ENCODE results near the gene MEGF6.

MEGF6 gene

DNA sequence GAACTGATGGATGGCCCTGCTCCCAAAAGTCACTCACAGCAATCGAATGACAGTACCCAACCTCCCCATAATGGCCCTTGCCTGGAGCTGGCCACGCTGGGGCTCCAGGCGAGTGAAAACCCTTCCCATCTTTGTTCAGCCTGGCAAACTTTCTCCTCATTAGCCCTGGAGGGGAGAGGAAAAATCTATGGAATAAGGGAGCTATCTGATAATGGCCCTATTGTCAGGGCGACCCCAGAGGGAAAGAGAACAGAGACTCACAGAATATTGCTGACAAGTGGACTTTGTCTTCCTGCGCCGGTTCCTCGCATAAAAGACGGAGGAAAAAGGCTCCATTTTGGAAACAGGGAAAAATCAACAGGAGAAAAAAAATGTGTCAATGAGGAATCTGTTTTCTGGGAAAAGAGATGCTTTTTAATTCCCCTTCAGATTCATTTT lies 169.9 kb downstream of the MEGF6 start:
- no peak for TF ChIP-seq CTCF (conservative IDR thresholded peaks at IDR 0.05; ENCODE audit: low read depth, low read length)
- no peak for DNase-seq (ENCODE audit: low read depth)
- H3K4me3 ChIP-seq (ENCODE audit: low read depth, low read length), result no peak overlapping the region

- DNase-seq (ENCODE audit: low read depth), result no peak
- no peak for TF ChIP-seq CTCF (conservative IDR thresholded peaks at IDR 0.05; ENCODE audit: low read depth, low read length)
- H3K4me3 ChIP-seq (ENCODE audit: low read depth, low read length), result no peak overlapping the region
Observed at GRCh38 chr1:3440711-3441409, 170.4 kb downstream of the MEGF6 start.

DNA sequence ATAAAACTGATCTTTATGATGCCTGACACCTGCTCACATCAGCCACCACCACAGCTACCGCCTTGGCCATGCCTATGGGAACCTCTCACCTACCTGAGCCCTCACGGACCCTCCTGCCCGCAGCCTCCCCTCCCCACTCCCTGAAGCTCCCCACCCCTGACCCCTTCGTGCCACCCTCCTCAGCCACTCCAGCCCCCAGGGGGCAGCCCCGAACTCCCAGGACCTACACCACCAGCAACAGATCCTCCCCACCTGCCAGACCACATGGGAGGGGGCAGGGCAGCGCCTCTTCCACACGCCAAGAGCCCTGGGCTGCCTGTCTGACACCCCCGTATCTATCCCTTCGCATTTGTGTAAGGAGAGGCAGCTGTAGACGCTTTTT lies 171.0 kb downstream of the MEGF6 start:
- H3K4me3 ChIP-seq (ENCODE audit: low read depth, low read length), result no peak overlapping the region
- DNase-seq (ENCODE audit: low read depth), result no peak
- no peak for TF ChIP-seq CTCF (conservative IDR thresholded peaks at IDR 0.05; ENCODE audit: low read depth, low read length)
